CD14-positive monocyte (primary cell): ENCODE measurements around the gene SNX25. TPM values are rescaled to one million over a fixed set of nuclear protein-coding genes. Genes with fewer than 3 reads are reported as not detected.

Experiments used
- DNase-seq, 3 donors: peaks; one replicate each; pipeline ENCODE4 v3.0.0-alpha.2; 2011 to 2022
- H2AFZ ChIP-seq: 2 replicates; pipeline ENCODE4 v1.6.0; 2012; ENCODE audit warnings: mild to moderate bottlenecking, low read depth, low read length, inconsistent platforms; ENCODE audit not compliant: insufficient read depth, poor library complexity, severe bottlenecking
- H3K27ac ChIP-seq, 2 donors: 1 replicate in 1 of 2; 2 replicates in 1 of 2; pipeline ENCODE4 v1.5.1; 2012 to 2013; ENCODE audit warnings: low read length in 2 of 2, control low read depth in 1 of 2, inconsistent platforms in 1 of 2, low read depth in 1 of 2, mild to moderate bottlenecking in 1 of 2
- H3K27me3 ChIP-seq, 2 donors: one replicate each; pipeline versions ENCODE4 v1.6.0 to v1.6.1; 2011 to 2013; ENCODE audit warnings: low read length in 2 of 2; ENCODE audit not compliant: control insufficient read depth in 2 of 2, insufficient read depth in 2 of 2
- H3K36me3 ChIP-seq, 2 donors: replicated peaks in 1 of 2; 1 replicate in 1 of 2; 2 replicates in 1 of 2; pipeline versions ENCODE4 v1.5.1 to v1.6.1; 2012 to 2013; ENCODE audit warnings: low read length in 2 of 2, control low read depth in 1 of 2, inconsistent platforms in 1 of 2, mild to moderate bottlenecking in 1 of 2; ENCODE audit not compliant: insufficient read depth in 2 of 2, control insufficient read depth in 1 of 2
- H3K4me1 ChIP-seq, 2 donors: 1 replicate in 1 of 2; 2 replicates in 1 of 2; pipeline versions ENCODE4 v1.5.1 to v1.6.1; 2012 to 2013; ENCODE audit warnings: low read length in 2 of 2, control low read depth in 1 of 2, inconsistent platforms in 1 of 2, mild to moderate bottlenecking in 1 of 2, moderate library complexity in 1 of 2; ENCODE audit not compliant: insufficient read depth in 2 of 2, control insufficient read depth in 1 of 2
- H3K4me2 ChIP-seq: replicated peaks from 2 replicates; pipeline ENCODE3; 2012; ENCODE audit warnings: low read length, moderate library complexity, mild to moderate bottlenecking; ENCODE audit not compliant: poor library complexity, severe bottlenecking; ENCODE audit errors: extremely low read depth
- H3K4me3 ChIP-seq, 3 experiments: fragments of 200-600 bp in 1 of 3; sonication (generic) in 1 of 3; replicated peaks in 1 of 3; 1 replicate in 2 of 3; 2 replicates in 1 of 3; pipeline ENCODE4 v1.5.1; 2011 to 2013; ENCODE audit warnings: low read length in 3 of 3, mild to moderate bottlenecking in 3 of 3, control low read depth in 2 of 3, low read depth in 2 of 3, inconsistent platforms in 1 of 3, moderate library complexity in 1 of 3
- H3K79me2 ChIP-seq: 2 replicates; pipeline ENCODE4 v1.6.0; 2012; ENCODE audit warnings: mild to moderate bottlenecking, control low read depth, inconsistent platforms, low read length, moderate library complexity; ENCODE audit not compliant: insufficient read depth
- H3K9ac ChIP-seq: 2 replicates; pipeline ENCODE4 v1.6.0; 2017; ENCODE audit warnings: low read length, mild to moderate bottlenecking; ENCODE audit not compliant: insufficient read depth, poor library complexity, severe bottlenecking
- H3K9me3 ChIP-seq, 2 donors: replicated peaks in 1 of 2; 1 replicate in 1 of 2; 2 replicates in 1 of 2; pipeline versions ENCODE4 v1.5.1 to v1.6.1; 2012 to 2013; ENCODE audit warnings: low read length in 2 of 2, control low read depth in 1 of 2; ENCODE audit not compliant: control insufficient read depth in 1 of 2, insufficient read depth in 1 of 2
- H4K20me1 ChIP-seq: 2 replicates; pipeline ENCODE4 v1.6.0; 2012; ENCODE audit warnings: mild to moderate bottlenecking, low read length, control low read depth, moderate library complexity; ENCODE audit not compliant: insufficient read depth
- H3K27ac Mint-ChIP-seq, 7 donors: one replicate each; pipeline ENCODE4 v1.8.0; 2020; ENCODE audit warnings: mild to moderate bottlenecking in 7 of 7, mixed read lengths in 7 of 7, moderate library complexity in 6 of 7, inconsistent platforms in 2 of 7
- H3K27me3 Mint-ChIP-seq, 3 donors: one replicate each; pipeline ENCODE4 v1.8.0; 2021 to 2022; ENCODE audit warnings: low read depth in 3 of 3, mild to moderate bottlenecking in 3 of 3, mixed read lengths in 3 of 3, moderate library complexity in 3 of 3, inconsistent platforms in 1 of 3
- H3K36me3 Mint-ChIP-seq, 2 donors: one replicate each; pipeline ENCODE4 v1.8.0; 2020; ENCODE audit warnings: mixed read lengths in 2 of 2, inconsistent platforms in 1 of 2, mild to moderate bottlenecking in 1 of 2
- H3K4me1 Mint-ChIP-seq: one replicate; pipeline ENCODE4 v1.8.0; 2020; ENCODE audit warnings: mild to moderate bottlenecking, mixed read lengths
- H3K4me3 Mint-ChIP-seq, 2 donors: one replicate each; pipeline ENCODE4 v1.8.0; 2020; ENCODE audit warnings: mild to moderate bottlenecking in 2 of 2, mixed read lengths in 2 of 2, moderate library complexity in 1 of 2
- H3K9me3 Mint-ChIP-seq, 7 donors: one replicate each; pipeline ENCODE4 v1.8.0; 2020 to 2022; ENCODE audit warnings: mixed read lengths in 7 of 7, mild to moderate bottlenecking in 6 of 7, moderate library complexity in 6 of 7, inconsistent platforms in 2 of 7
- WGBS: methylation state at CpG from one replicate; pipeline ENCODE4 v1.1.5; 2013; ENCODE audit warnings: missing lambda C conversion rate; ENCODE audit not compliant: insufficient coverage; 5-methylcytosine and 5-hydroxymethylcytosine counted together
- intact Hi-C, 2 donors: fragments of 100-400 bp; cut with micrococcal nuclease; formaldehyde crosslinking; loops; one replicate each; pipeline versions ENCODE4 v1.15.0 to v1.15.1; 2023
- polyA plus RNA-seq, 3 donors: library from polyadenylated mRNA; depleted of rRNA in 1 of 3; unstranded in 2 of 3; stranded (reverse) in 1 of 3; fragments of 300-500 nt in 2 of 3; fragments of >200 nt in 1 of 3; fragmentation: Illumina TruSeq in 2 of 3; gene quantifications; 1 replicate in 2 of 3; 2 replicates in 1 of 3; pipeline ENCODE4 v1.2.3, GENCODE V29; 2012 to 2021
- TF ChIP-seq, protein P1 (sequence below): fragments of 200-600 bp; IDR thresholded peaks from one replicate; pipeline ENCODE4 v1.8.0; 2022; ENCODE audit warnings: antibody characterized with exemption, mild to moderate bottlenecking

The SNX25 gene
- polyA plus RNA-seq, 3 donors = 0.31 to 0.40 (median 0.36) TPM

DNA sequence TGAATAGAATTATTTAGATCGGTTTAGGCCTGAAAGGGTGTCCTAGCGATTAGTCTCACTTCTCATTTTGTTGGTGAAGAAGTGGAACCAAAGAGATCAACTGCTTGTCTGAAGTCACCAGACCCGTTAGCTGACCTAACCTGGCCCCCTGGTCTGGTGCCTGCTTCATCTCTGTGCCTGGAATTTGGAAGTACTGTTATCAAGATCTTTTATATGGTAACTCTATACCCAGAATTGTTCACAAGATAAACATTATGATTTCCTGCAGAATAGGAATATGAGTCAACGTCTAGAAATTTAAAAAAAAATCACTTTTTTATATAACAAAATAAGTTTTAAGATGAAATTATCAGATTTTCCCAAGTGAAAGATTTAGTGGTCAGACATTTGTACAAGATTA is 149.1 kb downstream of the SNX25 start:
- Histone ChIP-seq H2AFZ (no peak overlapping the region), H3K27me3 (no peaks in the 10 kb centered on the region), H3K9ac (no peak overlapping the region), H3K27ac (no peak overlapping the region), H4K20me1 (no peaks in the 10 kb centered on the region), H3K4me2 (no peak overlapping the region), H3K4me1 (no peaks in the 10 kb centered on the region), H3K4me3 (no peak overlapping the region), H3K36me3 (no peaks in the 10 kb centered on the region), H3K9me3 (no peaks in the 10 kb centered on the region), H3K79me2 (no peaks in the 10 kb centered on the region)
- intact Hi-C loops = no loop called here
- WGBS = 80% methylated on average over 2 of the region's 4 CpGs
- Mint-ChIP-seq H3K36me3 (no peaks in the 10 kb centered on the region), H3K9me3 (peaks cover 0 to 2% (median 0%) of the 10 kb centered on the region in 7 donors), H3K27me3 (peaks cover 0 to 5% (median 3%) of the 10 kb centered on the region in 3 donors), H3K27ac (no peak overlapping the region), H3K4me3 (no peak overlapping the region), H3K4me1 (no peaks in the 10 kb centered on the region)
- no peak for DNase-seq
- TF ChIP-seq, protein P1, sequence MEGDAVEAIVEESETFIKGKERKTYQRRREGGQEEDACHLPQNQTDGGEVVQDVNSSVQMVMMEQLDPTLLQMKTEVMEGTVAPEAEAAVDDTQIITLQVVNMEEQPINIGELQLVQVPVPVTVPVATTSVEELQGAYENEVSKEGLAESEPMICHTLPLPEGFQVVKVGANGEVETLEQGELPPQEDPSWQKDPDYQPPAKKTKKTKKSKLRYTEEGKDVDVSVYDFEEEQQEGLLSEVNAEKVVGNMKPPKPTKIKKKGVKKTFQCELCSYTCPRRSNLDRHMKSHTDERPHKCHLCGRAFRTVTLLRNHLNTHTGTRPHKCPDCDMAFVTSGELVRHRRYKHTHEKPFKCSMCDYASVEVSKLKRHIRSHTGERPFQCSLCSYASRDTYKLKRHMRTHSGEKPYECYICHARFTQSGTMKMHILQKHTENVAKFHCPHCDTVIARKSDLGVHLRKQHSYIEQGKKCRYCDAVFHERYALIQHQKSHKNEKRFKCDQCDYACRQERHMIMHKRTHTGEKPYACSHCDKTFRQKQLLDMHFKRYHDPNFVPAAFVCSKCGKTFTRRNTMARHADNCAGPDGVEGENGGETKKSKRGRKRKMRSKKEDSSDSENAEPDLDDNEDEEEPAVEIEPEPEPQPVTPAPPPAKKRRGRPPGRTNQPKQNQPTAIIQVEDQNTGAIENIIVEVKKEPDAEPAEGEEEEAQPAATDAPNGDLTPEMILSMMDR = no peak

DNA sequence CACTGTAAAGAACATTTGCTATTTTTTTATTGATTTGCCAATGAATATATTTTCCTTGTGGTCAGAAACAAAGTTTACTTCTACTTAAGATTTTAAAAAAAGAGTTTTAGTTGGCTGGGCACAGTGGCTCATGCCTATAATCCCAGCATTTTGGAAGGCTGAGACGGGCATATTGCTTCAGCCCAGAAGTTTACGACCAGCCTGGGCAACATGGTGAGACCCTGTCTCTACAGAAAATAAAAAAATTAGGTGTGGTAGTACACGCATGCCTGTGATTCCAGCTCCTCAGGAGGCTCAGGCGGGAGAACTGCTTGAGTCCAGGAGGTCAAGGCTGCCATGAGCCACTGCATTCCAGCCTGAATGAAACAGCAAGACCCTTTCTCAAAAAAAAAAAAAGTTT is 149.6 kb downstream of the SNX25 start:
- Histone ChIP-seq H3K27me3 (no peaks in the 10 kb centered on the region), H3K4me3 (no peak overlapping the region), H3K9me3 (no peaks in the 10 kb centered on the region), H3K9ac (no peak overlapping the region), H3K27ac (no peak overlapping the region), H3K4me1 (no peaks in the 10 kb centered on the region), H3K79me2 (no peaks in the 10 kb centered on the region), H2AFZ (no peak overlapping the region), H3K4me2 (no peak overlapping the region), H3K36me3 (no peaks in the 10 kb centered on the region), H4K20me1 (no peaks in the 10 kb centered on the region)
- H3K9me3 Mint-ChIP-seq = peaks cover 0 to 2% (median 0%) of the 10 kb centered on the region in 7 donors
- WGBS = 100% methylated on average over 3 of the region's 4 CpGs
- peaks cover 0 to 6% (median 3%) of the 10 kb centered on the region in 3 donors for H3K27me3 Mint-ChIP-seq
- no peak for DNase-seq
- no peak overlapping the region for H3K4me3 Mint-ChIP-seq
- intact Hi-C loops = no loop called here
- H3K4me1 Mint-ChIP-seq = no peaks in the 10 kb centered on the region
- no peak overlapping the region for H3K27ac Mint-ChIP-seq
- TF ChIP-seq, protein P1 = no peak
- no peaks in the 10 kb centered on the region for H3K36me3 Mint-ChIP-seq
